ENCODE measurements around the gene DPYSL5. TPM values are rescaled to one million over a fixed set of nuclear protein-coding genes. Genes with fewer than 3 reads are reported as not detected.

Gene DPYSL5
- total RNA-seq, 2 experiments from 2014 or later, result not detected

DNA sequence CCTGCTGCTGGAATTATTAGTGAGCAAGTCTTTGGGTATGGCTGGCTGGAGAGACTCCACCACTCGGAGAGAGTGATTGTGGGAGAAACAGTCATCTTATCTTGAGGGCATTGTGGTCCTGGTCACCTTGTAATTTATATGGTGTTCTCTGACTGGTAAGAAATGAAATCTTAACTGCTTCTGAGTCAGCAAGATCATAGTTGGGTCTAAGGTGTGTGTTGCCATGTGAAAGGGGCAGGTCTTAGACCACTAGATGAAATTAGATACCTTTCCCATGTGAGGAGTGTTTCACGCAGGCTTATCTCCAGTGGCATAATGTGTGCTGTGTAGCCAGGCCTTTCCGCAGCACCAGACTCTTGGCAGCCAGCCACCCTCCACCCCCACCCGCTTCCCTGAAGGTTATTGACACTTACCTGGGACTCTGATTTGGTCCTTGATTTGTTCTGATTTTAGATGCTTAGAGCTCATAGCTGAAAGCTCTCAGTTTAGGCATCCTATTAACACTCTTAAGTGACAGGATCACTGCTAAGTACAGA lies 130.2 kb downstream of the DPYSL5 start:
- no peak overlapping the region for H3K27ac Mint-ChIP-seq
- H3K4me3 Mint-ChIP-seq, result no peak overlapping the region
- CTCF ChIA-PET, result interaction anchor here (1.0 to 3.3 kb wide), 4 partner anchors 8 to 302 kb away, joined by 3 to 30 read pairs (median 4); no protein-coding TSS in a partner anchor
- intact Hi-C loops (cut with micrococcal nuclease), result no loop called here
- TF ChIP-seq, protein P1, sequence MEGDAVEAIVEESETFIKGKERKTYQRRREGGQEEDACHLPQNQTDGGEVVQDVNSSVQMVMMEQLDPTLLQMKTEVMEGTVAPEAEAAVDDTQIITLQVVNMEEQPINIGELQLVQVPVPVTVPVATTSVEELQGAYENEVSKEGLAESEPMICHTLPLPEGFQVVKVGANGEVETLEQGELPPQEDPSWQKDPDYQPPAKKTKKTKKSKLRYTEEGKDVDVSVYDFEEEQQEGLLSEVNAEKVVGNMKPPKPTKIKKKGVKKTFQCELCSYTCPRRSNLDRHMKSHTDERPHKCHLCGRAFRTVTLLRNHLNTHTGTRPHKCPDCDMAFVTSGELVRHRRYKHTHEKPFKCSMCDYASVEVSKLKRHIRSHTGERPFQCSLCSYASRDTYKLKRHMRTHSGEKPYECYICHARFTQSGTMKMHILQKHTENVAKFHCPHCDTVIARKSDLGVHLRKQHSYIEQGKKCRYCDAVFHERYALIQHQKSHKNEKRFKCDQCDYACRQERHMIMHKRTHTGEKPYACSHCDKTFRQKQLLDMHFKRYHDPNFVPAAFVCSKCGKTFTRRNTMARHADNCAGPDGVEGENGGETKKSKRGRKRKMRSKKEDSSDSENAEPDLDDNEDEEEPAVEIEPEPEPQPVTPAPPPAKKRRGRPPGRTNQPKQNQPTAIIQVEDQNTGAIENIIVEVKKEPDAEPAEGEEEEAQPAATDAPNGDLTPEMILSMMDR (IDR thresholded peaks at IDR 0.05), result no peak
- no peaks in the 10 kb centered on the region for H3K9me3 Mint-ChIP-seq
- no peaks in the 10 kb centered on the region for H3K27me3 Mint-ChIP-seq
- H3K4me1 Mint-ChIP-seq (ENCODE audit: low read depth), result no peaks in the 10 kb centered on the region
- DNase-seq (no peak), ATAC-seq (no peak)
- POLR2A ChIA-PET, result no interaction called here
- no peaks in the 10 kb centered on the region for H3K36me3 Mint-ChIP-seq (ENCODE audit: low read depth)

DNA sequence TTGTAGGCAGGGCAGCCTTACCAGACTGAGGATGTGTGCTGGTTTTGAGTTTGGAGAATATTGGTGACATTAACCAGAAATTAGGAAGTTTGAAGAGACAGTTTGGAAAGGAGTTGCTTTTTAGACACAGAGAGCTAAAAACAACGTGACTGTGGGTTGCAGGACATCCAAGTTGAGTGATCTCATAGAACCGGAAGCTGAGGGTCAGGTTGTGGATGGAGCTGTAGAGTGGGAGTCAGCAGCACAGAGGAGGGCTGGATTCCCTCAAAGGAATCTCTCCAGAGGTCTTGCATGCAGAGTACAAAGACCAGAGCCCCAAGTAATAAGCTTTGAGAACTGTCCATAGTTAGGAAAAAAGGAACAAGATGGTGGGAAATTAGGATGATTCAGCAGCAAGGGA lies 131.8 kb downstream of the DPYSL5 start:
- no peak for ATAC-seq
- ChIA-PET POLR2A (no interaction called here), CTCF (no interaction called here)
- Mint-ChIP-seq H3K36me3 (ENCODE audit: low read depth) (no peaks in the 10 kb centered on the region), H3K4me3 (no peak overlapping the region), H3K4me1 (ENCODE audit: low read depth) (no peaks in the 10 kb centered on the region), H3K9me3 (no peaks in the 10 kb centered on the region), H3K27me3 (no peaks in the 10 kb centered on the region), H3K27ac (no peak overlapping the region)
- no peak for DNase-seq
- intact Hi-C loops (cut with micrococcal nuclease), result loop anchor here (5.0 kb wide), 1 partner anchor 38 kb away; no protein-coding TSS in a partner anchor
- TF ChIP-seq, protein P1 (IDR thresholded peaks at IDR 0.05), result no peak

DNA sequence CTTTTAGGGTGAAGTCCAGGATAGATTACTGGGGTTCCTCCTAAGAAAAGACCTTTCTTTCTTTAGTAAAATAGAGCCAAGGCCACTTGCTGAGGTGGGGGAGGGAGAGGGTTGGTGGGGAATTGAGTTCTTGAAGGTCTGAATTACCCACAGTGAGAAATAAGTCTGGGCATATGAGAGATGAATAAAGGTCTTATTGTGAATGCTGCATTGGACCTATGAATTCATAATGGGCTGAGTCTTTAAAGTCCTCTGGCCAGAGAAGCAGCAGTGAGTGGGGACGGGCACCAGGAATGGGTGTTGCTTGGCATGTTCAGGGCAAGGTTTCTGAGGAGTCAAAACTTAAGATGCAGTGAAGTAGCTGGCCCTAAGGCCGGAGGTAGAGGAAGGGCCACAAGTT lies 133.0 kb downstream of the DPYSL5 start:
- Mint-ChIP-seq H3K36me3 (ENCODE audit: low read depth) (no peaks in the 10 kb centered on the region), H3K4me3 (no peak overlapping the region), H3K27me3 (no peaks in the 10 kb centered on the region), H3K4me1 (ENCODE audit: low read depth) (no peaks in the 10 kb centered on the region), H3K27ac (no peak overlapping the region), H3K9me3 (no peaks in the 10 kb centered on the region)
- CTCF ChIA-PET, result interaction anchor here (1.7 to 2.8 kb wide), 2 partner anchors 15 to 19 kb away, joined by 4 to 13 read pairs; no protein-coding TSS in a partner anchor
- POLR2A ChIA-PET, result no interaction called here
- no peak for ATAC-seq
- intact Hi-C loops (cut with micrococcal nuclease), result loop anchor here (5.0 kb wide), 1 partner anchor 36 kb away; no protein-coding TSS in a partner anchor
- TF ChIP-seq, protein P1 (IDR thresholded peaks at IDR 0.05), result no peak
- no peak for DNase-seq

DNA sequence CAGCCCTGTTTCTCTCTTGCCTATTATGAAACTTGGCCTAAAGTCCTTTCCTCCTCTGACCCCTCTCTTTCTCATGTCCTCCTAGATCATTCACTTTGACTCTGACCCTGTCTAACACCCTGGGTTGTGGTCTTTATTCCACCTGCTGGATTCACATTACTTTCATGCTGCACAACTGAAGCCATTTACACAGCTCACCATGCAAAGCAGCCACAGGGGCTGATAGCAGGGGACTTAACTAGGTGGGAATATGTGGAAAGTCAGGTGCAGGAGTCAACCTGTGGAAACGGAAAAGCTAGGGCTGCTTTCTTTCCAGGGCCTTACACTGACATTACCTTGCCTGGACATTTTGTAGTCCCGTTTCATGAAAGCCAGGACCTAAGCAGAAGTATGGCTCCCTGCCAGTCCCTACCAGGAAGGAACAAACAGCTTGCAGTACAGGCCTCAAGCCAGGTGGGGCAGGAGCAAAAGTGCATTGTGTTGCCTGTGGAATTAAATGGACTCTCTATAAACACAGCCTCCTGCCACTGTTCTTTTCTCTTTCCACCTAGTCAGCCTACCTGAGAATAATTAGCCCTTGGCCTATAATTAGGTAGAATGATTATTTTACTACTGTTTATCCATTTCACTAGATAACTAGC lies 134.3 kb downstream of the DPYSL5 start:
- Mint-ChIP-seq H3K27ac (no peak overlapping the region), H3K27me3 (no peaks in the 10 kb centered on the region), H3K4me3 (no peak overlapping the region), H3K9me3 (no peaks in the 10 kb centered on the region), H3K36me3 (ENCODE audit: low read depth) (no peaks in the 10 kb centered on the region), H3K4me1 (ENCODE audit: low read depth) (no peaks in the 10 kb centered on the region)
- DNase-seq, result peak; percentile 42
- POLR2A ChIA-PET, result interaction anchor here (0.6 to 1.3 kb wide), 2 partner anchors 101 to 643 kb away, joined by 3 read pairs; no protein-coding TSS in a partner anchor
- ATAC-seq, result peak; percentile 76
- TF ChIP-seq, protein P1 (IDR thresholded peaks at IDR 0.05), result no peak
- intact Hi-C loops (cut with micrococcal nuclease), result loop anchor here (5.0 kb wide), 1 partner anchor 35 kb away; no protein-coding TSS in a partner anchor
- CTCF ChIA-PET, result interaction anchor here (1.0 to 2.8 kb wide), 6 partner anchors 11 to 35 kb away, joined by 3 to 13 read pairs (median 4); no protein-coding TSS in a partner anchor

DNA sequence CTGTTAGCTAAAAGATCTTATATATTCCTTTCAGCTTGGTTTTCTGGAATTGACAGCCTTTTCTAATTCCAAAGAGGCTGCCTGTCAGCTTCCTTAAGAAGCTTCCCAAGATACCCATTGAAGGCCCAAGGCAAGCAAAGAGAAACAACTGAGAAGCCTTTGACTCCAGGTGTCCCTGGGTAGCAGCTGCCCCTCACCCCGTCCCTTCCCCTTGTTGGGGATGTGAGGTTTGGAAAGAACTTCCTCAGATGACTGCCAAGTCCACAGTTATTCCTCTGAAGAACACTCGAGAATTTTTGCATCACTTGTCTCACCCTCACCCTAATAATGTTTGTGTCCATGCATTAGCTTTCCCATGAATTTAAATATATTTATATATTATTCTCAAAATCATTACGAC lies 135.8 kb downstream of the DPYSL5 start:
- ATAC-seq (no peak), DNase-seq (no peak)
- POLR2A ChIA-PET, result no interaction called here
- intact Hi-C loops (cut with micrococcal nuclease), result loop anchor here (5.0 kb wide), 1 partner anchor 34 kb away; no protein-coding TSS in a partner anchor
- TF ChIP-seq, protein P1 (IDR thresholded peaks at IDR 0.05), result no peak
- Mint-ChIP-seq H3K4me3 (no peak overlapping the region), H3K27ac (no peak overlapping the region), H3K4me1 (ENCODE audit: low read depth) (no peaks in the 10 kb centered on the region), H3K27me3 (no peaks in the 10 kb centered on the region), H3K9me3 (no peaks in the 10 kb centered on the region), H3K36me3 (ENCODE audit: low read depth) (no peaks in the 10 kb centered on the region)
- CTCF ChIA-PET, result interaction anchor here (0.6 to 3.1 kb wide), 8 partner anchors 9 to 979 kb away, joined by 3 to 21 read pairs (median 3); no protein-coding TSS in a partner anchor
